HG03066 (cell line): ENCODE measurements around the gene KCNK4.
A peak's percentile ranks its signal among the peaks of the same experiment; 100 is the strongest.

Experiments
- ATAC-seq: cut with Tn5 transposase; IDR thresholded peaks from one replicate; pipeline ENCODE4 v1.9.1; 2021; ENCODE audit warnings: low read depth; ENCODE audit not compliant: unreplicated experiment

Gene KCNK4

DNA sequence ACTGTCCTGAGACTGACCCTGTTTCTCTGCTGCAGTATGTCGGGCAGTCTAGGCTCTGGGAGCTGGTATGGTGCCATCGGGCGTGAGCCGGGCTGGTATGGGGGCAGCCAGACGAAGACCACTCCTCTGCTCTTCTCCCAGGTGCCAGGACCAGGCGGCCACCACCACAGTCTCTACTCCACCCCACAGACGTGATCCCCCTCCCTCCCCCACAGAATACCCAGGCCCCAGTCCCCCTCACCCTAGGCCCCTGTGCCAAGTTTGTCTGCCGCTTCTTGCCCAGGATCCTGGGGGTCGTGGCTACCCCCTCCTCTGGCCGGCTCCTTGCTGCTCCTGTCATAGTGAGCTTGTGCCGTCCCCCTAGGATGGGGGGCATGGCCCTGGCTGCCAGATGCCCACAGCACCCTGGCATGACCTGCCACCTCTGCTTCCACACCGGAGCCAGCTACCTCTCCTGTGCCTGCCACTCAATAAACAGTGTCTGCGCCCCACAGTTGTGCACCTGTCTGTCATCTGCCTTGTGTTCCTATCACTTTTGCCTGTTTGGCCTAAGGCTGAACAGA, 2.0 kb upstream of the KCNK4 start:
- ATAC-seq, result no peak

- no peak for ATAC-seq
Observed at GRCh38 chr11:64290352-64291261, 495 bp upstream of the KCNK4 start.

DNA sequence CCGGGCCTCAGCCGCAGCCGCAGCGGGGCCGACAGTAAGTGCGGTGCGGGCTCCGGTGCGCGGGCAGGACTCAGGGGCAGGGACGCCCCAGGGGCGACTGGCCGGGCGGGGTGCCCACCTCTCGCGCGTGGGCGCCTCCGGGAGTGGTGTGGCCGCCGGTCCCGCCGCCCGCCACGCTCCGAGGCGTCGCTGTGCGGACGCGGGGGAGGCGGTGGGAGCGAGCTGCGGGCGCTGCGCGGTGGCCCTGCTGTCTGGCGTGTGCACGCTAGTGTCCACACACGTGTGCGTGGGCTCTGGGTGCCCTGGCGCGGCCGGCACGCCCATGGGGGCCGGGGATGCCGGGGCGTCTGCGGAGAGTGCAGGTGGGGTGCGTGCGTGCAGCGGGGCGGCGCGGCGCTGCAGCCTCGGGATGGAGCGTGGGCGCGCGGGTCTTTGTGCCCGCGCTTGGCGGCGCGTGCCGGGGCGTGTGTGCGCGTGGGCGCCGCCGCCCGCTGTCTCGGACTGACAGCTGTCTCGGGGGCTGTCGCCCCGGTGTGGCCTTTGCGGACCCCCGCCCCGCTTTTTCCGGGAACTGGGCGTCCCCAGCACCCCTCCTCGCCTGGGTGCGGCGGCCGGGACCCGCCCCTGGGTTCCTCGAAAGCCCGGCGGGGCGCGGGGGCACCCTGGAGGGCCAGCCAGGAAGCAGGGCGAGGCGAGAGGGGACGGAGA, 804 bp downstream of the KCNK4 start:
- no peak for ATAC-seq

GRCh38 chr11:64292460-64293254, 1.6 kb downstream of the KCNK4 start:
- ATAC-seq, result no peak

DNA sequence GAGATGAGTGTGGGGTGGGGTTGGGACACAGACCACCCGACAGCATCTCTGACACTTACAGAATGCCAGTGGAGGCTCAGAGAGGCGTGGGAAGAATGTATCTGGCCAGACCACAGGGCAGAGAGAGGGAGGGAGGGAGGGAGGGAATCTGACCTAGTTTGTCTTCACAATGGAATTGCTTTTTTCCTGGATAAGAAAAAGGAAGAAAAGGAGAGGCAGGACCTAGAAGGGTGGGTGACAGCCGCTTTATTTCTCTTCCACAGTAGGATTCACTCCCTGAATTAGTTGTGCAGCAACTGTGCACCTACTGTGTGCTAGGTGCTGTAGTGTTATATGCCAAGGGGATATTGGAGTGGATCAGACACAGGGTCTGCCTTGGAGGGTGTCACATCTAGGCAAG, 3.7 kb downstream of the KCNK4 start:
- ATAC-seq, result no peak

GRCh38 chr11:64295760-64296159, 4.7 kb downstream of the KCNK4 start:
- no peak for ATAC-seq

- no peak for ATAC-seq
Observed at GRCh38 chr11:64296236-64296635, 5.1 kb downstream of the KCNK4 start.

DNA sequence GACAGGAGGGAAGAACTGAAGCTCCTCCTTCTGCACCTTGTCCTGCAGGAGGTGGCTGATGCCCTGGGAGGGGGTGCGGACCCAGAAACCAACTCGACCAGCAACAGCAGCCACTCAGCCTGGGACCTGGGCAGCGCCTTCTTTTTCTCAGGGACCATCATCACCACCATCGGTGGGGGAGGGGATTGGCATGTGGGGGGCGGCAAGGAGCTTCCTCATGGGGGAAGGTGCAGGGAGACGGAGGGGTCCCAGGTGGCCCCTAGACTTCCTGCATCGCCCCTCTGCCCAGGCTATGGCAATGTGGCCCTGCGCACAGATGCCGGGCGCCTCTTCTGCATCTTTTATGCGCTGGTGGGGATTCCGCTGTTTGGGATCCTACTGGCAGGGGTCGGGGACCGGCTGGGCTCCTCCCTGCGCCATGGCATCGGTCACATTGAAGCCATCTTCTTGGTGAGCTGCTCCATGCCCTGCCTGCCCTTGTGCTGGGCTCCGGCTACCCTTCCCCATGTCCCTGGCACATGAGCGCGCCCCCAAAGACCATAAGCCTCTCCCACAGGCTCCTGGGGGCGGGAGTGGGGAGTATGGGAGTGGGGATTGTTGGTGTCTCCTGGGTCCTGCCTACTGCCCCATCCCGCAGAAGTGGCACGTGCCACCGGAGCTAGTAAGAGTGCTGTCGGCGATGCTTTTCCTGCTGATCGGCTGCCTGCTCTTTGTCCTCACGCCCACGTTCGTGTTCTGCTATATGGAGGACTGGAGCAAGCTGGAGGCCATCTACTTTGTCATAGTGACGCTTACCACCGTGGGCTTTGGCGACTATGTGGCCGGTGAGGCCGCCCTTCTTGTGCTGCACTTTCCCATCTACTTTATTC, 6.0 kb downstream of the KCNK4 start:
- ATAC-seq, result no peak

- ATAC-seq, result no peak
Observed at GRCh38 chr11:64297699-64298358, 6.7 kb downstream of the KCNK4 start.

GRCh38 chr11:64298966-64299846, 8.1 kb downstream of the KCNK4 start:
- no peak for ATAC-seq

DNA sequence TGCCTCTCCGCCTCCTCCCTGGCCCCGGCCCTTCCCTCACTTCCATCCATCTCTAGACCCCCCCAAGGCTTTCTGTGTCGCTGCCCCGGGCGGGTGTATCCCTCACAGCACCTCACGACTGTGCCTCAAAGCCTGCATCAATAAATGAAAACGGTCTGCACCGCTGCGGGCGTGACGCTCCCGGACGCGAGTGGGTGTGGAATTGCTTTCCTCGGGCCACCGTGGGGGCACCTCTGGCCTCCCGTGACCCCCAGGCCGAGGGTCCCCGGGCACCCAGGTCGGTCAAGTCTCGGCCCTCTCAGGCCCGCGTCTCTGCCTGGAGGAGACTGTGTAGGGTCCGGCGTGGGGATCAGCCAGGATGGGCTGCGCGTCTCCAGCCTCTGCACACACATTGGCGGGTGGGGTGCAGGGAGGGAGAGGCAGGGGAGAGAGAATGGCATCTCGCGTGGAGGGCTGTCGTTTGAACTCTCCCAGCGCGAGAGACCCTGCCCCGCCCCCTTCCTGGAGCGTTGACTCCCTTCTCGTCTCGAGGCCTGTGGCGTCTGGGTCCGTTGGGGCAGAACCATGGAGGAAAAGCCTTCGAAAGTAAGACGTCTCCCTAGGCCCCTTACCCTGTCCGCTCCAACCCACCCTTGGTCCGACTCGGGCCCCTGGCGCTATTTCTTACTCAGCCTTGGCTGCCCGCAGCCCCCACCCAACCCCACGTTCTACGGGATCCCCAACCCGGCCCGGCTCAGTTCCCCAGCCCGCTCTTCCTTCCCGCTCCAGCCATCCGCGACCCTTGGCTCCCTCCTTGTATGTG, 8.9 kb downstream of the KCNK4 start, which contains the start of gene CATSPERZ:
TSS of gene CATSPERZ (plus strand) at position 512 of the 802 bp plus-strand sequence. CDS start at position 565, 53 bp downstream.
- ATAC-seq, result no peak

DNA sequence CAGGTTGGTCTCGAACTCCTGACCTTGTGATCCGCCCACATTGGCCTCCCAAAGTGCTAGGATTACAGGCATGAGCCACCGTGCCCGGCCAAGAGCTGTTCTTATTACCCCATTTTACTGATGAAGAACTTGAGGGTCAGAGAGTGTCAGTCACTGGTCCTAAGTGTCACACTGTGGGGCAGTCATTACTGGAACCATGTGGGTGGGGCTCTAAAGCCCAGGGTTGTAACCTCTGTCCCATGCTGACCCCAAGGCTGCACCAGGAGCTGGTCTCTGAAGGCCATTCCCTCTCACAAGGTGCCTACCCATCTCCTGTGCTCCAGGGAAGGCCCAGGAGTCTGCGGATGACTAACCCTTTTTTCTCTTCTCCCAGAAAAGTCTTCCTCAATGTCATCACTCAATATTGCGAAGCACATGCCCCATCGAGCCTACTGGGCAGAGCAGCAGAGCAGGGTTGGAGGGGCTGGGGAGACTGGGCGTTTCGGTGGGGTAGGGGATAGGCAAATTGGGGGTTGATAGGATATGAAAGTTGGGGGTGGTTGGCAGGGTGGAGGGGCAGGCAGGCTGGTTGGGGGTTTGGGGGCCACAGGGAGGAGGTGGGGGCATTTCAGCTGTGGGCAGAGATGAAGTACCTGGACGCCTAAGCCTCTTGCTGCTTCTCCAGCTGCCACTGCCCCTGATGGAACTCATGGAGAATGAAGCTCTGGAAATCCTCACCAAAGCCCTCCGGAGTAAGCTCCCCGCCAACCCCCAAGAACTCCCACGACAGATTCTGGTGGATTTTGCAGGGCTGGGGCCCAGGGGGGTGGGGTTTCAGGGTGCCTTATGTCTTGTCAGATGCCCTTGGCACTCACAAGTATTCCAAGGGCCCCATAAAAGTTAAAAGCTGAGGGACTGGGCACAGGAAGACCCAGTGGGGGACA, 12.3 kb downstream of the KCNK4 start:
- ATAC-seq, result no peak

DNA sequence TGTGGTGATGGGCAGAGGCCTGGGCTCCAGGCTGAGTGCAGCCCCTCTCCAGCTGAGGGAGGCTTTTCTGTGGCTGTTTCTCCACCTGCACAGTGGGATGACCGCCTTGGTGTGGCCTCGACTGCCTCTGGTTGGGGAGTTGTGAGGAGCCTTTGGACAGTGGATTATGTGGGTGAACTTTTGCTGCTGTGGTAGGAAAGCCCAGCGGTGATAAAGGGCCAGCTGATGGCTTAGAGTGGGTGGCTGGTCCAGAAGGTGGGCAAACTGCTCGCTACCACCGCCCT, 12.9 kb downstream of the KCNK4 start:
- ATAC-seq, result no peak

DNA sequence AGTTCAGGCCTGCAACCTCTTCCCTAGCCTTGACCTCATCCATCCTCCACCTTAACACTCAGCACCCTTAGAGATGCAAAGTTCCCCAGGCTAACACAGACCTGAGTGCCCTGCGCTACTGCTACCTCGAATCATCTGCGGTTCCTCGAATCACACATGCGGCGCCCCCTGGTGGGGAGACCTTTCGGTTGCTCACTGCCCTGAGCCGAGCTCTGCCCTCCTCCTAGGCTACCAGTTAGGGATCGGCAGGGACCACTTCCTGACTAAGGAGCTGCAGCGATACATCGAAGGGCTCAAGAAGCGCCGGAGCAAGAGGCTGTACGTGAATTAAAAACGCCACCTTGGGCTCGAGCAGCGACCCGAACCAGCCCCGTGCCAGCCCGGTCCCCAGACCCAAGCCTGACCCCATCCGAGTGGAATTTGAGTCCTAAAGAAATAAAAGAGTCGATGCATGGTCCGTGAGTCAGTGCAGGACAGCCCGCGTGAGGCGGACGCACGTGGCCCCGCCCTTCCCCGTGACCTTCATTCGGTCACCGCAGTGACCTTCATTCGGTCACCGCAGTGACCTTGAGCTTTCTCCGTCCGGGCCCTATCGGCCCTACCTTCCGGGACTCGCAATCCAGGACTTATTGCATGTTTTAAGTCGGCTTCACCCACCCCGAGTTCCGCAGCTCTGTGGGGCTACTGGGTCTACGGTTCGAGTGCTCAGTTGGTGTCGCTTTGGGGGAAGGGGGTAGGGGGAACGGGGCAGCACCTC, 13.4 kb downstream of the KCNK4 start:
- ATAC-seq, result peak; percentile 36

DNA sequence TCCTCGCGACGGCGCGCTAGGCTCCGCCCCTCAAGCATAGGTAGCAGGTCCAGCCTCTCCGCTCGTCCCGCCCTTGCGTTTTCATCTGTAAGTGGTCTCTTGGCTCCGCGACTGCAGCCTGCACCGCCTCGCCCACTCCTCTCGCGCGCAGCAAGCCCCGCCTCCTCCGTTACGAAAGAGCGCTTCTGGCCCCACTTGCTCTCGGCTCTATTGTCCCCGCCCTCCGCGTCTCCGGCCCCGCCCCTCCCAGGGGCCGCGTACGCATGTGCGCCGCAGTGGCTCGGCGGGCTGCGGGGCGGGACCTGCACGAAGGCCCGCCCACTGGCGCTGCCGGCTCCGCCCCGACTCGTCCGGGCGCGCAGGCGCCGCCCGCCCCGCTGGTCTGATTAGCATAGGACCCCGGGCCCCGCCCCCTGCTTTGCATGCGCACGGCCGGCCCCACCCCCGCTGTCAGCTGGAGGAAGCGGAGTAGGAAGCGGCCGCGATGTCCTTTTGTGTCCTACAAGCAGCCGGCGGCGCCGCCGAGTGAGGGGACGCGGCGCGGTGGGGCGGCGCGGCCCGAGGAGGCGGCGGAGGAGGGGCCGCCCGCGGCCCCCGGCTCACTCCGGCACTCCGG, 14.1 kb downstream of the KCNK4 start, which contains the start of gene ESRRA:
TSS of gene ESRRA (plus strand) at position 450 of the 616 bp plus-strand sequence. CDS start 1,656 bp downstream, outside the sequence.
- peak; percentile 67 for ATAC-seq
